RWPE1 (cell line): ENCODE data around the gene NRAP.
A peak's percentile ranks its signal among the peaks of the same experiment; 100 is the strongest.

Experiments used
- CTCF ChIA-PET: fragments of 350-600 bp; sonication (Branson Sonifier 250); formaldehyde crosslinking; extraction: SDS; loops from one replicate; lab custom pipeline; 2021; lab: Yijun Ruan, JAX
- POLR2A ChIA-PET: fragments of 400-600 bp; formaldehyde crosslinking; extraction: SDS; loops from one replicate; lab custom pipeline; 2020; ENCODE audit warnings: antibody characterized with exemption; ENCODE audit not compliant: low non-redundant PET; lab: Yijun Ruan, JAX
- DNase-seq: peaks from one replicate; pipeline ENCODE4 v3.0.0; 2012; ENCODE audit warnings: low spot score
- H3K27ac ChIP-seq: fragments of 450-650 bp; 2 replicates; pipeline ENCODE4 v1.5.1; 2017
- CTCF ChIP-seq: fragments of 450-650 bp; conservative IDR thresholded peaks from 2 replicates; pipeline ENCODE4 v1.5.1; 2017; ENCODE audit warnings: low read depth, mild to moderate bottlenecking

NRAP gene

GRCh38 chr10:113679463-113680189, 15.8 kb upstream of the NRAP start, which contains the start of gene CASP7:
Gene CASP7, plus strand, starts transcription at chr10:113679912. Its CDS starts 17,582 bp downstream, at chr10:113697494.
- peak within 1 kb of the TSS; percentile 91 for H3K27ac ChIP-seq
- CTCF ChIA-PET, result interaction anchor here (0.5 to 1.3 kb wide), 22 partner anchors 9 to 1665 kb away, joined by 3 to 8 read pairs (median 3); partner anchors contain the start of gene NRAP
- DNase-seq, result peak; percentile 84
- TF ChIP-seq CTCF, result 0 out of 2 replicates have a peak, but pooled peaks have one; percentile 2
- POLR2A ChIA-PET, result interaction anchor here (0.5 kb wide), 1 partner anchor 731 kb away, joined by 5 read pairs; no protein-coding TSS in a partner anchor

GRCh38 chr10:113666682-113667252, 2.9 kb upstream of the NRAP start:
- no peak for DNase-seq
- CTCF ChIA-PET, result interaction anchor here (0.6 to 0.7 kb wide), 2 partner anchors 12 to 421 kb away, joined by 3 read pairs; no protein-coding TSS in a partner anchor
- TF ChIP-seq CTCF, result no peak
- POLR2A ChIA-PET, result no interaction called here
- H3K27ac ChIP-seq, result no peak overlapping the region

- CTCF ChIA-PET, result no interaction called here
- H3K27ac ChIP-seq, result no peak overlapping the region
- TF ChIP-seq CTCF, result no peak
- peak; percentile 48 for DNase-seq
- POLR2A ChIA-PET, result no interaction called here
Observed at GRCh38 chr10:113665806-113666354, 2.0 kb upstream of the NRAP start.

- no peak for DNase-seq
- POLR2A ChIA-PET, result no interaction called here
- TF ChIP-seq CTCF, result no peak
- no peak overlapping the region for H3K27ac ChIP-seq
- CTCF ChIA-PET, result no interaction called here
Observed at GRCh38 chr10:113665352-113665751, 1.5 kb upstream of the NRAP start.

- ChIA-PET CTCF (interaction anchor here (1.2 kb wide), 1 partner anchor 16 kb away, joined by 3 read pairs; no protein-coding TSS in a partner anchor), POLR2A (no interaction called here)
- DNase-seq, result no peak
- H3K27ac ChIP-seq, result no peak overlapping the region
- TF ChIP-seq CTCF, result no peak
Observed at GRCh38 chr10:113663142-113663541, 699 bp downstream of the NRAP start.

GRCh38 chr10:113661332-113661731, 2.5 kb downstream of the NRAP start:
- TF ChIP-seq CTCF, result no peak
- no peak for DNase-seq
- ChIA-PET CTCF (no interaction called here), POLR2A (no interaction called here)
- no peak overlapping the region for H3K27ac ChIP-seq
